ENCODE data around the gene GFRA1. TPM values are rescaled to one million over a fixed set of nuclear protein-coding genes. Genes with fewer than 3 reads are reported as not detected.

The GFRA1 gene
- total RNA-seq, 1 experiment from 2014 or later: not detected

DNA sequence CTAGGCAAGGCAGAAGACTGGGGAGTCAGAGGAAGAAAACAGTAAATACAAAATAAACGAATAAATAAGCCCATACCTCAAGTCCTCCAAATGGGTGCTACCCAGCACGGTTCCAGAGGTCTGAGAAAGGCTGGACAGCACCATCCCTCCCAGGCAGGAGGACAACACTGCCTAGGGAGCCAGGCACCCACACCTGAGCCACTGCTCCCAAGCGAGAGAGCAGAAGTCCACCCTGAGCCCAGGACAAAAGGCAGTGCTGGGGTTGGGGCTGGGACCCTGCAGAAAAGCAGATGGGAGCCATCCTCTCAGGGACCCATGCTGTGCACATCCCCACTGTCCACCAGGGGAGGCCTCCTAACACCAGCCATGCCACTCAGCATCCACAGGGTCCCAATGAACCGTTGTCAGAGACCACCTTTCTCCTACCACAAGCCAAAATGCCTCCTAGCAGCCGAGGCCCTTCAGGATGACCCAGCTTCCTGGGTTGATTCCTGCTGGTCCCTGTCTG, 16.2 kb downstream of the GFRA1 start:
- no peak overlapping the region for H3K4me3 ChIP-seq (ENCODE audit: low read depth, low read length, poor library complexity, severe bottlenecking)
- H3K4me1 ChIP-seq (ENCODE audit: insufficient read depth, low read length, poor library complexity, severe bottlenecking): peaks cover 9% of the 10 kb centered on the region
- H3K36me3 ChIP-seq (ENCODE audit: insufficient read depth, low read length, poor library complexity, severe bottlenecking): no peaks in the 10 kb centered on the region
- no peaks in the 10 kb centered on the region for H3K9me3 ChIP-seq (ENCODE audit: low read depth, low read length, poor library complexity, severe bottlenecking)
- H3K27me3 ChIP-seq (replicated peaks; ENCODE audit: insufficient read depth, low read depth, low read length, poor library complexity): peaks cover 75% of the 10 kb centered on the region
- ChIA-PET POLR2A (ENCODE audit: low non-redundant PET) (no interaction called here), CTCF (no interaction called here)
- intact Hi-C loops (cut with micrococcal nuclease; ENCODE audit: unreplicated experiment): no loop called here
- no TSS peak for BruUV-seq (replicated peaks)
- TF ChIP-seq, protein P1, sequence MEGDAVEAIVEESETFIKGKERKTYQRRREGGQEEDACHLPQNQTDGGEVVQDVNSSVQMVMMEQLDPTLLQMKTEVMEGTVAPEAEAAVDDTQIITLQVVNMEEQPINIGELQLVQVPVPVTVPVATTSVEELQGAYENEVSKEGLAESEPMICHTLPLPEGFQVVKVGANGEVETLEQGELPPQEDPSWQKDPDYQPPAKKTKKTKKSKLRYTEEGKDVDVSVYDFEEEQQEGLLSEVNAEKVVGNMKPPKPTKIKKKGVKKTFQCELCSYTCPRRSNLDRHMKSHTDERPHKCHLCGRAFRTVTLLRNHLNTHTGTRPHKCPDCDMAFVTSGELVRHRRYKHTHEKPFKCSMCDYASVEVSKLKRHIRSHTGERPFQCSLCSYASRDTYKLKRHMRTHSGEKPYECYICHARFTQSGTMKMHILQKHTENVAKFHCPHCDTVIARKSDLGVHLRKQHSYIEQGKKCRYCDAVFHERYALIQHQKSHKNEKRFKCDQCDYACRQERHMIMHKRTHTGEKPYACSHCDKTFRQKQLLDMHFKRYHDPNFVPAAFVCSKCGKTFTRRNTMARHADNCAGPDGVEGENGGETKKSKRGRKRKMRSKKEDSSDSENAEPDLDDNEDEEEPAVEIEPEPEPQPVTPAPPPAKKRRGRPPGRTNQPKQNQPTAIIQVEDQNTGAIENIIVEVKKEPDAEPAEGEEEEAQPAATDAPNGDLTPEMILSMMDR (conservative IDR thresholded peaks at IDR 0.05; ENCODE audit: low read depth, low read length): no peak
- no peak for TF ChIP-seq EZH2 (IDR thresholded peaks at IDR 0.05; ENCODE audit: borderline replicate concordance, low read depth, low read length, poor library complexity, severe bottlenecking)
- no peak overlapping the region for H3K27ac ChIP-seq (ENCODE audit: low read depth, low read length, poor library complexity, severe bottlenecking)
- DNase-seq (ENCODE audit: low spot score): no peak

DNA sequence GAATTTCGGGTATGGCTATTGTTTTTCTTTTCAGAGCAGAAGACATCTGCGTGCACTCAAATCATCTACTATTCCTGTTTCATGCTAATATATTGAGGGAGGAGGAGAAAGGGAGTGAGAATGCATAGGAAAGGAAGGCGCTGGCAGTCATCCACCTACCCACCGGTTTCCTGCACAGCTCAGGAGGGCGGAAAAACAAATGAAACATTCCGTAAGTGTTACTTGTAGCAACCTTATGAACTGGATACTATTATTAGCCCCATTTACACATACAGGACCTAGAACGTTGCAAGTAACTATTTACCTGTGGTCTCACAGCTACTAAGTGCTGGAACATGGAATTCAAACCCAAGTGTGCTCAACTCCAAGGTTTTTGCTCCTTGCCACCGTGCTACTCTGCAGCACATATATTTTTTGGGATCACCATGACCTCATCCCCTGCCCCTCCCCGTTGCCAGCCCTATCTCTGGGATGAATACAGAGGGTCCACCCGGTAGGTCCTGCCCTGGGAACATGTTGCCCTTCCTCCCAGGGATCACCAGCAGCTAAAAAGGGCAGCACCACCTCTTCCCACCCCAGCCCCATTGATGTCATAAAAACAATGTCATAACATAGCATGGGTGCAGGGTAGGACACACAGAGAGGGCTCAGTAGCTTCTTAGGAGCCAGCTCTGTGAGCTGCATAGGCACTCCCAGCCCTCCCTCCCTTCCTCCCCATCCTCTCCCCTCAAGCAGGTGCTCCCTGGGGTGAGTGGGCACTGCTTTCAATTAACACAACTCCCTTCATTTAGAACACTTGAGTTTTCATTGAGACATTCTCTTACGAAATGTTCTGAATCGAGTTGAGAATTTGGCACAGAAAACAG, 16.9 kb downstream of the GFRA1 start:
- no peak overlapping the region for H3K27ac ChIP-seq (ENCODE audit: low read depth, low read length, poor library complexity, severe bottlenecking)
- BruUV-seq (replicated peaks): no TSS peak
- H3K4me3 ChIP-seq (ENCODE audit: low read depth, low read length, poor library complexity, severe bottlenecking): no peak overlapping the region
- H3K4me1 ChIP-seq (ENCODE audit: insufficient read depth, low read length, poor library complexity, severe bottlenecking): peaks cover 9% of the 10 kb centered on the region
- DNase-seq (ENCODE audit: low spot score): no peak
- intact Hi-C loops (cut with micrococcal nuclease; ENCODE audit: unreplicated experiment): no loop called here
- TF ChIP-seq, protein P1 (conservative IDR thresholded peaks at IDR 0.05; ENCODE audit: low read depth, low read length): no peak
- TF ChIP-seq EZH2 (IDR thresholded peaks at IDR 0.05; ENCODE audit: borderline replicate concordance, low read depth, low read length, poor library complexity, severe bottlenecking): no peak
- ChIA-PET CTCF (interaction anchor here (0.6 kb wide), 1 partner anchor 1371 kb away, joined by 5 read pairs; no protein-coding TSS in a partner anchor), POLR2A (ENCODE audit: low non-redundant PET) (no interaction called here)
- H3K36me3 ChIP-seq (ENCODE audit: insufficient read depth, low read length, poor library complexity, severe bottlenecking): no peaks in the 10 kb centered on the region
- no peaks in the 10 kb centered on the region for H3K9me3 ChIP-seq (ENCODE audit: low read depth, low read length, poor library complexity, severe bottlenecking)
- H3K27me3 ChIP-seq (replicated peaks; ENCODE audit: insufficient read depth, low read depth, low read length, poor library complexity): peaks cover 72% of the 10 kb centered on the region

DNA sequence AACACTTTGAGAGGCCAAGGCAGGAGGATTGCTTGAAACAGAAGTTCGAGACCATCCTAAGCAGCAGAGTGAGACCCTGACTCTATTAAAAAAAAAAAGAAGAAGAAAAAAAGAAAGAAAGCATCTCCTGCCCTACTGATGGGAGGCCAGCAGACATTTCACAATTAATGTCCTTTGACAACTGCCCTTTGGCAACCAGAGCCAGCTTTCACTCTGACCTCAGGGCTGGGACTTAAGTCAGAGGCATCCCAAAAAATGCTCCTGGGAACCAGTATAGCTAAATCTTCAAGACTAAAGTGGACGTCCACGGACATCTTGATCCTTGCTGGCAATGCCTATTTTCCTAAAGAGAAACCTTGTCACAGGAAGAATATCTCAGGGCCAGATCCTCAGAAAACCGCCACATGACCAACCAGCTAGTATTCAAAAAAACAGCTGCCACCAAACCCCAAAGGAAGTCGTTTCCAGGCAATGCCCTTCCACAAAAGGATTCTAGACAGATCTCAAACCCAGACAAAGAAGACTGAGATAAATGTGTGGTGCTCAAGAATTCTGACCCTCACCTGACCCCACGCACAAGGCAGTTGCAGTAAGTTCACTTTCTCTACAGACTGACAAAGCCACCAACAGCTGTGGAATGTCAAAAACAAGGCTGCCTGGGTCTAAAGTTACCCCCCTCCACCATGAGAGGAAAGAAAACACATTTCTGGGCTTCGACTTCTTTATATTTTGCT, 18.4 kb downstream of the GFRA1 start:
- TF ChIP-seq, protein P1 (conservative IDR thresholded peaks at IDR 0.05; ENCODE audit: low read depth, low read length): no peak
- TF ChIP-seq EZH2 (IDR thresholded peaks at IDR 0.05; ENCODE audit: borderline replicate concordance, low read depth, low read length, poor library complexity, severe bottlenecking): no peak
- ChIA-PET POLR2A (ENCODE audit: low non-redundant PET) (no interaction called here), CTCF (no interaction called here)
- H3K27me3 ChIP-seq (replicated peaks; ENCODE audit: insufficient read depth, low read depth, low read length, poor library complexity): peaks cover 66% of the 10 kb centered on the region
- H3K4me1 ChIP-seq (ENCODE audit: insufficient read depth, low read length, poor library complexity, severe bottlenecking): no peaks in the 10 kb centered on the region
- no peak for DNase-seq (ENCODE audit: low spot score)
- intact Hi-C loops (cut with micrococcal nuclease; ENCODE audit: unreplicated experiment): no loop called here
- no peaks in the 10 kb centered on the region for H3K36me3 ChIP-seq (ENCODE audit: insufficient read depth, low read length, poor library complexity, severe bottlenecking)
- no peak overlapping the region for H3K27ac ChIP-seq (ENCODE audit: low read depth, low read length, poor library complexity, severe bottlenecking)
- no peak overlapping the region for H3K4me3 ChIP-seq (ENCODE audit: low read depth, low read length, poor library complexity, severe bottlenecking)
- no peaks in the 10 kb centered on the region for H3K9me3 ChIP-seq (ENCODE audit: low read depth, low read length, poor library complexity, severe bottlenecking)
- BruUV-seq (replicated peaks): no TSS peak

All from A673 (cell line).